ENCODE results near the gene ZSWIM1. TPM values are rescaled to one million over a fixed set of nuclear protein-coding genes. Genes with fewer than 3 reads are reported as not detected.
A peak's percentile ranks its signal among the peaks of the same experiment; 100 is the strongest.

Gene ZSWIM1
- total and polyA plus RNA-seq, 3 experiments from 2014 or later = 2.1 to 12.3 (median 12.3) TPM

DNA sequence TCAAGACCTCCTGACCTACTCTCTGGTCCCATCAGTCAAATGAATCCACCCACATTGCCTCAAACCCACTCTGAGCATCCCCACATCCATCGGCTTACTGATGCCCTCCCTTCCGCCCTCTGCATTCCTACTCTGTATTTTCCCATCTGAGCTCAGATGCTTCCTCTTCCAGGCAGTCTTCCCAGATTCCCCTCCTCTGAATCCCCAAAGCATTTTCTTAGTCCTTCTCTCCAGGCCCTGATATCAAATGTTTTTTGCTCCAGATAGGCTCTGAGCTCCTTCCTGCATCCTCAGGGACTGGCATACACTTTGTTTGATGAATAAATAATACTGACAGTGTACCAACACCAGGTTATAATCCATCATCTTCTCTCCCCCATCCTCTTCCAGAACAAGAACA lies 27.1 kb downstream of the ZSWIM1 start:
- Histone ChIP-seq H3K27me3 (ENCODE audit: insufficient read depth, low read length, poor library complexity, severe bottlenecking) (no peaks in the 10 kb centered on the region), H3K4me1 (ENCODE audit: insufficient read depth, low read length) (peaks cover 13% of the 10 kb centered on the region), H3K9me3 (ENCODE audit: low read length) (no peaks in the 10 kb centered on the region), H3K36me3 (ENCODE audit: insufficient read depth, low read length) (no peaks in the 10 kb centered on the region), H3K4me3 (ENCODE audit: low read length) (no peak overlapping the region), H3K27ac (ENCODE audit: low read depth, low read length) (no peak overlapping the region)
- Mint-ChIP-seq H3K9me3 (no peaks in the 10 kb centered on the region), H3K36me3 (no peaks in the 10 kb centered on the region), H3K4me1 (peaks cover 13 to 20% (median 15%) of the 10 kb centered on the region in 3 donors), H3K27ac (peak overlapping the region in 4 of 8 donors; percentile 5 to 41 (median 10)), H3K27me3 (peaks cover 0 to 6% of the 10 kb centered on the region in 2 donors), H3K4me3 (peak overlapping the region in 1 of 7 donors; percentile 21)
- ChIA-PET POLR2A (no interaction called here), CTCF (interaction anchor here (1.8 kb wide), 1 partner anchor 18 kb away, joined by 4 read pairs; the partner anchor contains the start of genes CTSA and NEURL2)
- DNase-seq = no peak

- H3K4me1 Mint-ChIP-seq = peaks cover 13 to 20% (median 15%) of the 10 kb centered on the region in 3 donors
- peak overlapping the region in 1 of 7 donors; percentile 23 for H3K4me3 Mint-ChIP-seq
- H3K4me3 ChIP-seq (ENCODE audit: low read length) = no peak overlapping the region
- peak overlapping the region in 1 of 8 donors; percentile 89 for H3K27ac Mint-ChIP-seq
- POLR2A ChIA-PET = interaction anchor here (3.4 kb wide), 1 partner anchor 25 kb away, joined by 19 read pairs; the partner anchor contains the start of gene PCIF1
- peaks cover 13% of the 10 kb centered on the region for H3K4me1 ChIP-seq (ENCODE audit: insufficient read depth, low read length)
- H3K27me3 ChIP-seq (ENCODE audit: insufficient read depth, low read length, poor library complexity, severe bottlenecking) = no peaks in the 10 kb centered on the region
- CTCF ChIA-PET = interaction anchor here (1.1 kb wide), 1 partner anchor 19 kb away, joined by 4 read pairs; no protein-coding TSS in a partner anchor
- no peaks in the 10 kb centered on the region for H3K9me3 Mint-ChIP-seq
- no peaks in the 10 kb centered on the region for H3K36me3 ChIP-seq (ENCODE audit: insufficient read depth, low read length)
- H3K27me3 Mint-ChIP-seq = peaks cover 4 to 10% of the 10 kb centered on the region in 2 donors
- peak overlapping the region; percentile 39 for H3K27ac ChIP-seq (ENCODE audit: low read depth, low read length)
- H3K36me3 Mint-ChIP-seq = no peaks in the 10 kb centered on the region
- DNase-seq = no peak
- no peaks in the 10 kb centered on the region for H3K9me3 ChIP-seq (ENCODE audit: low read length)
These were observed 28.3 kb downstream of the ZSWIM1 start for GRCh38 chr20:45909336-45909808.

DNA sequence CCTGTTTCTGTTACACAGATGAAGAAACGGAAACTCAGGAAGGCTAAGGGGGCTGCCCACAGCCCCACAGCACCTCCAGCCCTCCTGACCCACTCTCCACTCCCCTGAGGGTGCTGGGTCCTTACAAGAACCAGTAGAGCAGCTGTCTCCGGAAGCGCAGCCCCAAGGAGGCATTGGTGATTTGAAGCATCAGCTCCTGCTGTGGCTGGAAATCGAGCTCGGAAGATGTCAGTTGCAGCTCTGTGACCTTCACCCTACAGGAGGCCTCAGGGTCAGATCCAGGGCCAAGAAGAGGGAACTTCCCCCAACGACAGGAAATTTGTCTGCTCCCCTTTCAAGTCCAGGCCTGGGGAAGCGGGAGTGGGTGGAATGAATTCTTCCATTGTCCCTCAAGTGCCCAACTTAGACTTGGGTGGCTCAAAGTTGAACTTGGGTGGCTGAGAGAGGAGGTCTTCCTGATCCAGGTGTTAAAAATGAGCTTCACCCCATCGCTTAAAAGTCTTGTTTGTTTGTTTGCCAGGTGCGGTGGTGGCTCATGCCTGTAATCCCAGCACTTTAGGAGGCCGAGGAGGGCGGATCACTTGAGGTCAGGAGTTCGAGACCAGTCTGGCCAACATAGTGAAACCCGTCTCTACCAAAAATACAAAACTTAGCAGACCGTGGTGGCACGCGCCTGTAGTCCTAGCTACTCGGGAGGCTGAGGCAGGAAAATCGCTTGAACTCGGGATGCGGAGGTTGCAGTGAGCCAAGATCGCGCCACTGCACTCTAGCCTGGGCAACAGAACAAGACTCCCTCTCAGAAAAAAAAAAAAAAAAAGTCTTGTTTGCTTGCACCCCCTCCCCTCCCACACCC lies 29.0 kb downstream of the ZSWIM1 start:
- Histone ChIP-seq H3K36me3 (ENCODE audit: insufficient read depth, low read length) (no peaks in the 10 kb centered on the region), H3K4me1 (ENCODE audit: insufficient read depth, low read length) (peaks cover 13% of the 10 kb centered on the region), H3K4me3 (ENCODE audit: low read length) (no peak overlapping the region), H3K9me3 (ENCODE audit: low read length) (no peaks in the 10 kb centered on the region), H3K27me3 (ENCODE audit: insufficient read depth, low read length, poor library complexity, severe bottlenecking) (no peaks in the 10 kb centered on the region), H3K27ac (ENCODE audit: low read depth, low read length) (peak overlapping the region; percentile 39)
- Mint-ChIP-seq H3K27me3 (peaks cover 8 to 14% of the 10 kb centered on the region in 2 donors), H3K4me3 (peak overlapping the region; percentile 69 to 92 (median 86)), H3K4me1 (peaks cover 13 to 20% (median 15%) of the 10 kb centered on the region in 3 donors), H3K27ac (peak overlapping the region in 6 of 8 donors; percentile 25 to 90 (median 78)), H3K36me3 (no peaks in the 10 kb centered on the region), H3K9me3 (no peaks in the 10 kb centered on the region)
- CTCF ChIA-PET = interaction anchor here (1.1 kb wide), 1 partner anchor 20 kb away, joined by 4 read pairs; no protein-coding TSS in a partner anchor
- POLR2A ChIA-PET = interaction anchor here (0.6 to 3.4 kb wide), 3 partner anchors 24 to 52 kb away, joined by 3 to 19 read pairs (median 6); partner anchors contain the start of gene PCIF1
- DNase-seq = no peak

GRCh38 chr20:45910670-45911485 lies 29.9 kb downstream of the ZSWIM1 start:
- H3K4me3 Mint-ChIP-seq = peak overlapping the region; percentile 69 to 92 (median 86)
- peak overlapping the region; percentile 81 for H3K4me3 ChIP-seq (ENCODE audit: low read length)

DNA sequence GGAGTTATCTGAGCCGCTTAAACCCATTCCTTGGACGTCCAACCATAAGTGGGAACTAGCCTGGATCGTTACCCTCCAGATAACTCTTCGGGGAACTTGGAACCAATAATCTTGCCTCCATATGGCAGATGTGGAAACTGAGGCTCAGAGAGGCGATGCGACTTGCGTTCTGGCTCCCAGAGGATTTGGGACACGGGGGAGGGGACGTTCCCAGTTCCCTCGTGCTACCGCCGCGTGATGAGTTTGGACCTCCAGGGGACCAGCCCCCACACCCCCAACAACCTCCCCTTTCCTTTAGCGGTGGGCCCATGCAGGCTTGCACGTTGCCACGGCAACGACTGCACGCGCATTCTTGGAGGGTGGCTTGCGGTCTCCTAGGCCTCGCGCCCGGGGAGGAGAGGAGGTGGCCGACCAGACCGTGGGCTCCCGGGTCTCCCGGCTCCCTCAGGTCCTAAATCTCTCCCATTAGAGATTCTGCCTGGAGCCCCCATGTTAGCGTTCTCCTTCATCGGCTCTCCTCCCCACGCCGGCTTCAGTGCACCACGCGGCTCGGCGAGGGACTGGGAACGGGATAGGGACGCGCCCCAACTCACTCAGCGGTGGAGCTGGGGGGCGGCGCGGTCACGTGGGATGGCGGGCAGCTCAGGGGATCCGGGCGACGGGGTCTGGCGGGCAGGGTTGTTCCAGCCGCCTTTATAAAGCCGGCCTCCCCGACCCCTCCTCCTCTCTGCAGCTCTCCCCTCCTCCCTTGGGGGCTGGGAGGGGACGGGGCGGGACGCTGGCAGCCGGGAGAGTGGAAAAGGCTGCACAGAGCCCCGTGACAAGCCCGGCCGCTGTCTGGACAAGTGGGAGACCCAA lies 30.7 kb downstream of the ZSWIM1 start, which contains the start of gene PLTP:
PLTP (minus strand) TSS at position 670 of the 858 bp plus-strand sequence. CDS start 703 bp downstream, outside the sequence.
- CTCF ChIA-PET = interaction anchor here (0.7 to 1.2 kb wide), 2 partner anchors 10 to 22 kb away, joined by 3 read pairs; no protein-coding TSS in a partner anchor
- H3K27me3 ChIP-seq (ENCODE audit: insufficient read depth, low read length, poor library complexity, severe bottlenecking) = no peaks in the 10 kb centered on the region

More at GRCh38 chr20:45910670-45911485, 29.9 kb downstream of the ZSWIM1 start:
- CTCF ChIA-PET = no interaction called here
- H3K27ac Mint-ChIP-seq = peak overlapping the region; percentile 60 to 94 (median 85)
- no peaks in the 10 kb centered on the region for H3K36me3 Mint-ChIP-seq
- Histone ChIP-seq H3K9me3 (ENCODE audit: low read length) (no peaks in the 10 kb centered on the region), H3K36me3 (ENCODE audit: insufficient read depth, low read length) (no peaks in the 10 kb centered on the region), H3K4me1 (ENCODE audit: insufficient read depth, low read length) (peaks cover 13% of the 10 kb centered on the region), H3K27ac (ENCODE audit: low read depth, low read length) (peak overlapping the region; percentile 39), H3K27me3 (ENCODE audit: insufficient read depth, low read length, poor library complexity, severe bottlenecking) (no peaks in the 10 kb centered on the region)
- peaks cover 13 to 20% (median 15%) of the 10 kb centered on the region in 3 donors for H3K4me1 Mint-ChIP-seq
- peak; percentile 82 to 90 (median 85) for DNase-seq
- peaks cover 9 to 20% of the 10 kb centered on the region in 2 donors for H3K27me3 Mint-ChIP-seq
- POLR2A ChIA-PET = interaction anchor here (0.6 to 3.4 kb wide), 5 partner anchors 22 to 53 kb away, joined by 3 to 19 read pairs (median 5); partner anchors contain the start of genes PCIF1 and ZSWIM1
- no peaks in the 10 kb centered on the region for H3K9me3 Mint-ChIP-seq

DNA sequence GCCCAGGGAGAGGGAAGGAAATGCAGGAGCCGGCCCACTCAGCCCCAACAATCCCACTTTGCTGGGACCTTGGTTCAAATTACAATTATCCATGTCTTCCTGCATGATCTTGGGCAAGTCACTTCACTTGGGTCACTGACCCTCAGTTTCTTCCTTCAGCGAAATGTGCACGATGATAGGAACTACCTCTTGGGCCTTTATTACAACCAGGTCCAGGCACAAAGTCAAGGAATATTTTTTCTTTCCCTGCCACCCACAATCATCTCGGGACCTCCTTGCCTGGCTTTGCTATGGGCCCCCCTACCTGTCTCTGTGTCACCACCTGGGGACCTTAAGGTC lies 31.3 kb downstream of the ZSWIM1 start:
- ChIA-PET POLR2A (no interaction called here), CTCF (interaction anchor here (0.7 to 1.2 kb wide), 2 partner anchors 10 to 21 kb away, joined by 3 read pairs; no protein-coding TSS in a partner anchor)
- Mint-ChIP-seq H3K36me3 (no peaks in the 10 kb centered on the region), H3K27me3 (peaks cover 18 to 24% of the 10 kb centered on the region in 2 donors), H3K27ac (no peak overlapping the region), H3K9me3 (no peaks in the 10 kb centered on the region), H3K4me1 (peaks cover 13 to 20% (median 15%) of the 10 kb centered on the region in 3 donors), H3K4me3 (peak overlapping the region; percentile 29 to 91 (median 59))
- DNase-seq = no peak
- Histone ChIP-seq H3K9me3 (ENCODE audit: low read length) (no peaks in the 10 kb centered on the region), H3K4me1 (ENCODE audit: insufficient read depth, low read length) (peaks cover 13% of the 10 kb centered on the region), H3K36me3 (ENCODE audit: insufficient read depth, low read length) (no peaks in the 10 kb centered on the region), H3K4me3 (ENCODE audit: low read length) (no peak overlapping the region), H3K27ac (ENCODE audit: low read depth, low read length) (no peak overlapping the region), H3K27me3 (ENCODE audit: insufficient read depth, low read length, poor library complexity, severe bottlenecking) (no peaks in the 10 kb centered on the region)

More for the DNA sequence above, 30.7 kb downstream of the ZSWIM1 start, which contains the start of gene PLTP:
- Mint-ChIP-seq H3K9me3 (no peaks in the 10 kb centered on the region), H3K27me3 (peaks cover 15 to 24% of the 10 kb centered on the region in 2 donors), H3K4me1 (peaks cover 13 to 20% (median 15%) of the 10 kb centered on the region in 3 donors), H3K27ac (peak within 1 kb of the TSS; percentile 29 to 94 (median 84)), H3K4me3 (peak within 1 kb of the TSS; percentile 69 to 92 (median 86)), H3K36me3 (no peaks in the 10 kb centered on the region)
- H3K27ac ChIP-seq (ENCODE audit: low read depth, low read length) = peak within 1 kb of the TSS; percentile 39
- H3K36me3 ChIP-seq (ENCODE audit: insufficient read depth, low read length) = no peaks in the 10 kb centered on the region
- H3K9me3 ChIP-seq (ENCODE audit: low read length) = no peaks in the 10 kb centered on the region
- H3K4me1 ChIP-seq (ENCODE audit: insufficient read depth, low read length) = peaks cover 13% of the 10 kb centered on the region
- DNase-seq = peak in 4 of 5 donors; percentile 39 to 76 (median 50)
- POLR2A ChIA-PET = interaction anchor here (3.4 kb wide), 1 partner anchor 23 kb away, joined by 19 read pairs; the partner anchor contains the start of gene PCIF1
- H3K4me3 ChIP-seq (ENCODE audit: low read length) = peak within 1 kb of the TSS; percentile 81
